Activated CD4-positive, alpha-beta memory T cell treated with anti-CD3 and anti-CD28 coated beads for 36 hours (primary cell): ENCODE measurements around the gene TOPBP1. TPM values are rescaled to one million over a fixed set of nuclear protein-coding genes. Genes with fewer than 3 reads are reported as not detected.

Experiments
- CTCF ChIA-PET: fragments of 350-600 bp; sonication (Branson Sonifier 250); formaldehyde crosslinking; loops from one replicate; lab custom pipeline; 2021; ENCODE audit warnings: antibody characterized with exemption, inconsistent platforms; lab: Charles Lee
- POLR2A ChIA-PET: fragments of 350-600 bp; sonication (Branson Sonifier 250); formaldehyde crosslinking; loops from one replicate; lab custom pipeline; 2021; ENCODE audit warnings: antibody characterized with exemption; lab: Charles Lee
- DNase-seq: peaks from one replicate; pipeline ENCODE4 v3.0.0-alpha.2; 2020
- H3K27ac Mint-ChIP-seq: one replicate; pipeline ENCODE4 v1.8.0; 2021; ENCODE audit warnings: mixed read lengths
- H3K27me3 Mint-ChIP-seq: one replicate; pipeline ENCODE4 v1.8.0; 2021; ENCODE audit warnings: mixed read lengths
- H3K36me3 Mint-ChIP-seq: one replicate; pipeline ENCODE4 v1.8.0; 2021; ENCODE audit warnings: mixed read lengths
- H3K4me1 Mint-ChIP-seq: one replicate; pipeline ENCODE4 v1.8.0; 2021; ENCODE audit warnings: low read depth, mixed read lengths
- H3K4me3 Mint-ChIP-seq: one replicate; pipeline ENCODE4 v1.8.0; 2021; ENCODE audit warnings: mild to moderate bottlenecking, mixed read lengths
- H3K9me3 Mint-ChIP-seq: one replicate; pipeline ENCODE4 v1.8.0; 2021; ENCODE audit warnings: mixed read lengths
- intact Hi-C: fragments of 100-400 bp; cut with micrococcal nuclease; formaldehyde crosslinking; loops from one replicate; pipeline ENCODE4 v1.15.1; 2023
- total RNA-seq, 2 experiments: library from RNA; stranded (reverse); gene quantifications; one replicate each; pipeline ENCODE4 v1.2.3, GENCODE V29; 2021

TOPBP1 gene
- total RNA-seq, 2 experiments from 2014 or later: 73.9 to 79.1 TPM

GRCh38 chr3:133633439-133633838 lies 28.3 kb downstream of the TOPBP1 start:
- DNase-seq: no peak
- Mint-ChIP-seq H3K36me3 (peaks cover 59% of the 10 kb centered on the region), H3K4me1 (peaks cover 4% of the 10 kb centered on the region), H3K27ac (no peak overlapping the region), H3K27me3 (no peaks in the 10 kb centered on the region), H3K4me3 (no peak overlapping the region), H3K9me3 (no peaks in the 10 kb centered on the region)
- intact Hi-C loops: no loop called here
- ChIA-PET POLR2A (no interaction called here), CTCF (no interaction called here)

DNA sequence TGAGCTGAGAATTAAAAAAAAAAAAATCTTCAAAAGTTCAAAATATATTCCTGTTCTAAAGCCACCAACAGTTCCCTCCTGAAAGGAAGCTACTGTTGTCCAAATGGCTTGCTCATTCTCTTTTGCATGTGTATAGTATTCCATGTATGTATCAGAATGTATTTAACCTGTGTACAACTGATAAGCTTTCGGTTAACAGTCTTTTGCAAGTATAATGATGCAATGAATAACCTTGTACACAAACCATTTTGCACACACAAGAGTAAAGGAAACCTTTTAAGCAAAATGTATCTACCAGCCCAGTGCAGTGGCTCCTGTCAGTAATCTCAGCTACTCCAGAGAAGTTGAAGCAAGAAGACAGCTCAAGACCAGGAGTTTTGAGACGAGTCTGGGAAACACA lies 32.6 kb downstream of the TOPBP1 start:
- no peak for DNase-seq
- Mint-ChIP-seq H3K4me3 (no peak overlapping the region), H3K27ac (no peak overlapping the region), H3K27me3 (no peaks in the 10 kb centered on the region), H3K36me3 (peaks cover 60% of the 10 kb centered on the region), H3K4me1 (peaks cover 7% of the 10 kb centered on the region), H3K9me3 (no peaks in the 10 kb centered on the region)
- POLR2A ChIA-PET: no interaction called here
- CTCF ChIA-PET: no interaction called here
- intact Hi-C loops: no loop called here

DNA sequence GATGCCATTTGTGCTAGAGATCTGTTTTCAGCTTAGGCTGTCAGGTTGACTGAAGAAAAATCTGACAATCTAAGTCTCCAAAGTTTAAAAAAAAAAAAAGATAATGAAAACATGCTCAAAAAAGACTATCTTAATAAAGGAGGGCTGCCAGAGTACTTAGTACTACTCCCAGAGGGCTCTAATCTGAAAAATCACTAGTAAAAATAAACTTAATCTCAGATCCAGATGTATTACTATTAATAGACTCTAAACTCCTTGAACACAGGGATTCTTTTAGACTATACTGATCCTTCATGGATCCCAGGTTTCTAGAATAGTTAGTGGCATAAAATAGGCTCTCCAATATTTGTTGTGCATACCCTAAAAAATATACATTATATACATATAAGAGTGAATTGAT lies 34.0 kb downstream of the TOPBP1 start:
- POLR2A ChIA-PET: no interaction called here
- DNase-seq: no peak

DNA sequence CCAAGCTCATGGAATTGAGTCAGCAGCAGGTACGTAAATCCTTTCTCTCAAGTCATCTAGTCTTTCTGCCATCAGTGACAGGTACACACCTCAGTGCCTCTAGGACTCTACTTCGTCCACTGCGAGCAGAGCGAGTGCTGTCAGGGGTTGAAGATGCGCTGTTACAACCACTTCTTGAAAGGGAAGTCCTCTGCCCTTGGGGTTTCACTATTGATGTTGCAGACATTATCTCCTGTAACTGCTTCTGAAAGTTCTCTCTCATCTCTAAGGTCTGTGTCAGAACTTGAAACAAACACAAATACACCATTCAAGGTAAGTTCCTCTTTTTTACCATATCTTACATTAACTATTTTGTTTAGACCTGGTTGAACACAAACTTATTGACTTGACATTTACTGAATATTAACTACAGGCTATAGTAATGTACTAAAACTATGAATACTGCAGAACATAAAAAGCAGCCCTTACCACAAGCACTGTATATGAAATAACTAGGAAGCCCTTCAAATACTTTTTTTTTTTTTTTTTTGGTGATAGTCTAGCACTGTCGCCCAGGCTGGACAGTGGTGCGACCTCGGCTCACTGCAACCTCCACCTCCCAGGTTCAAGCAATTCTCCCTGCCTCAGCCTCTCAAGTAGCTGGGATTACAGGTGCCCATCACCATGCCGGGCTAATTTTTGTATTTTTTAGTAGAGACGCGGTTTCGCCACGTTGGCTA lies 41.5 kb downstream of the TOPBP1 start:
- CTCF ChIA-PET: interaction anchor here (1.3 kb wide), 1 partner anchor 30 kb away, joined by 4 read pairs; no protein-coding TSS in a partner anchor
- intact Hi-C loops: no loop called here
- H3K9me3 Mint-ChIP-seq: no peaks in the 10 kb centered on the region
- H3K36me3 Mint-ChIP-seq: peaks cover 59% of the 10 kb centered on the region
- H3K4me1 Mint-ChIP-seq: peaks cover 3% of the 10 kb centered on the region
- no peak for DNase-seq
- POLR2A ChIA-PET: no interaction called here
- H3K4me3 Mint-ChIP-seq: no peak overlapping the region
- no peaks in the 10 kb centered on the region for H3K27me3 Mint-ChIP-seq
- no peak overlapping the region for H3K27ac Mint-ChIP-seq

More for the DNA sequence above, 34.0 kb downstream of the TOPBP1 start:
- intact Hi-C loops: no loop called here
- H3K27me3 Mint-ChIP-seq: no peaks in the 10 kb centered on the region
- CTCF ChIA-PET: interaction anchor here (0.6 kb wide), 1 partner anchor 176 kb away, joined by 3 read pairs; no protein-coding TSS in a partner anchor
- H3K4me1 Mint-ChIP-seq: peaks cover 7% of the 10 kb centered on the region
- H3K9me3 Mint-ChIP-seq: no peaks in the 10 kb centered on the region
- no peak overlapping the region for H3K27ac Mint-ChIP-seq
- no peak overlapping the region for H3K4me3 Mint-ChIP-seq
- peaks cover 61% of the 10 kb centered on the region for H3K36me3 Mint-ChIP-seq

- no peaks in the 10 kb centered on the region for H3K27me3 Mint-ChIP-seq
- no peaks in the 10 kb centered on the region for H3K9me3 Mint-ChIP-seq
- H3K27ac Mint-ChIP-seq: no peak overlapping the region
- POLR2A ChIA-PET: no interaction called here
- no peak overlapping the region for H3K4me3 Mint-ChIP-seq
- CTCF ChIA-PET: interaction anchor here (1.0 to 1.1 kb wide), 2 partner anchors 8 to 123 kb away, joined by 3 read pairs; no protein-coding TSS in a partner anchor
- H3K36me3 Mint-ChIP-seq: peaks cover 55% of the 10 kb centered on the region
- intact Hi-C loops: no loop called here
- DNase-seq: no peak
- no peaks in the 10 kb centered on the region for H3K4me1 Mint-ChIP-seq
Measured at GRCh38 chr3:133611534-133611933, 50.2 kb downstream of the TOPBP1 start.

GRCh38 chr3:133610031-133610430 lies 51.7 kb downstream of the TOPBP1 start:
- H3K4me3 Mint-ChIP-seq: no peak overlapping the region
- H3K36me3 Mint-ChIP-seq: peaks cover 55% of the 10 kb centered on the region
- ChIA-PET POLR2A (no interaction called here), CTCF (no interaction called here)
- H3K4me1 Mint-ChIP-seq: no peaks in the 10 kb centered on the region
- no peaks in the 10 kb centered on the region for H3K27me3 Mint-ChIP-seq
- intact Hi-C loops: no loop called here
- H3K27ac Mint-ChIP-seq: no peak overlapping the region
- no peaks in the 10 kb centered on the region for H3K9me3 Mint-ChIP-seq
- no peak for DNase-seq

DNA sequence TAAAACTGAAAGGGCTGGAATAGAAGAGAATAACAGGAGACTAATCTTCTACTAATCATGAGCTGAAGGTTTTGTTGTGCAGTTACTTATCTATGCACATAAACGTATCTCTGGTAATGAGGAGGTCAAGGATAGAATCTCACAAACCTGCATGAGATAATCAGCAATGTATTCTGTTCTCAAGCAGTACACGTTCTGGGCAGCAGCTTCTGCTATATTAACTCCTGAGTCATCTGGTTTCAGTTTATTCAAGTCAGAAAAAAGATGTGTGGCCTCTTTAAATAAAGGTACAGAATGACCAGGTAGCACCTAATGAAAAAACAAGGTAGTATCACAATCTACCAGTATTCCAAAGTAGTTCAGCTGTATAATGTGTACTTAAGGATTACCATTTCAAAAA lies 53.4 kb downstream of the TOPBP1 start:
- no peak overlapping the region for H3K27ac Mint-ChIP-seq
- no peaks in the 10 kb centered on the region for H3K4me1 Mint-ChIP-seq
- H3K36me3 Mint-ChIP-seq: peaks cover 55% of the 10 kb centered on the region
- intact Hi-C loops: no loop called here
- POLR2A ChIA-PET: no interaction called here
- no peaks in the 10 kb centered on the region for H3K27me3 Mint-ChIP-seq
- H3K4me3 Mint-ChIP-seq: no peak overlapping the region
- CTCF ChIA-PET: interaction anchor here (1.0 kb wide), 1 partner anchor 939 kb away, joined by 3 read pairs; no protein-coding TSS in a partner anchor
- DNase-seq: no peak
- H3K9me3 Mint-ChIP-seq: no peaks in the 10 kb centered on the region

DNA sequence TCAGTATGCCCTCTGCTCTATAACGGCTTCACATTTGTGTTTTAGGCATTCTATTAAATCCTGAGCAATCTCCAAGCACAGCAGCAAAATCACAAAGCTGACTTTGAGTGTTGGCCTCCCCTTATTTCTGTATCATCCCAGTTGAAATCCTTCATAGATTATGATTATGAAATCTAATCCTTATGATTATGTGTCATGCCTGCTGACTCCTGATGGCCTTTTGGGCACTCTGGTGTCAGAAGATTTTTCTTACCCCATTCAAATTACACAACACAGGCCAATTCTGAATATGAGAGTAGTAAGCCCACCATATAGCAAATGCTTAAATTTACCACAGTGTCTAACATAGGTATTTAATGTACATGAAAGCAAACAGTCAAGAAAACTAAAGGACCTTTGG lies 53.9 kb downstream of the TOPBP1 start:
- intact Hi-C loops: no loop called here
- no peaks in the 10 kb centered on the region for H3K9me3 Mint-ChIP-seq
- H3K36me3 Mint-ChIP-seq: peaks cover 52% of the 10 kb centered on the region
- H3K4me3 Mint-ChIP-seq: no peak overlapping the region
- POLR2A ChIA-PET: no interaction called here
- H3K27ac Mint-ChIP-seq: no peak overlapping the region
- DNase-seq: no peak
- no peaks in the 10 kb centered on the region for H3K27me3 Mint-ChIP-seq
- no peaks in the 10 kb centered on the region for H3K4me1 Mint-ChIP-seq
- CTCF ChIA-PET: interaction anchor here (1.0 kb wide), 1 partner anchor 938 kb away, joined by 3 read pairs; no protein-coding TSS in a partner anchor

DNA sequence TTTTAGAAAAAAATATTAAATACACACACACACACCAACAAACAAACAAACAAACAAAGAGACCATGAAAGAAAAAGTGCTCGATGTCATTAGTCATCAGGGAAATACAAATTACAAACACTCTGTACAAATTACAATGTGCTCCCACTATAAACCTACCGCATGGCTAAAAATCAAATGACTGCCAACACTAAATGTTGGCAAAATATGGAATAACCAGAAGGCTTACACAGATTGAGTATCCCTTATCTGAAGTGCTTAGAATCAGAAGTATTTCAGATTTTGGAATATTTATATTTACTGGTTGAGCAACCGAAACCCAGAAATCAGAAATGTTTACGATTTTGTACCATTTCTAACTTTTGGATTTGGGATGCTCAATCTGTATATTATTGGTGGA lies 54.8 kb downstream of the TOPBP1 start:
- no peaks in the 10 kb centered on the region for H3K9me3 Mint-ChIP-seq
- peaks cover 58% of the 10 kb centered on the region for H3K36me3 Mint-ChIP-seq
- CTCF ChIA-PET: interaction anchor here (0.9 kb wide), 1 partner anchor 118 kb away, joined by 7 read pairs; no protein-coding TSS in a partner anchor
- H3K27ac Mint-ChIP-seq: no peak overlapping the region
- no peaks in the 10 kb centered on the region for H3K4me1 Mint-ChIP-seq
- H3K27me3 Mint-ChIP-seq: no peaks in the 10 kb centered on the region
- intact Hi-C loops: no loop called here
- POLR2A ChIA-PET: interaction anchor here (0.6 to 1.0 kb wide), 2 partner anchors 11 to 18 kb away, joined by 3 read pairs; no protein-coding TSS in a partner anchor
- no peak overlapping the region for H3K4me3 Mint-ChIP-seq
- DNase-seq: no peak

- DNase-seq: no peak
- CTCF ChIA-PET: interaction anchor here (0.9 kb wide), 1 partner anchor 118 kb away, joined by 7 read pairs; no protein-coding TSS in a partner anchor
- Mint-ChIP-seq H3K27me3 (no peaks in the 10 kb centered on the region), H3K36me3 (peaks cover 64% of the 10 kb centered on the region), H3K4me1 (no peaks in the 10 kb centered on the region), H3K9me3 (no peaks in the 10 kb centered on the region), H3K27ac (no peak overlapping the region), H3K4me3 (no peak overlapping the region)
- POLR2A ChIA-PET: interaction anchor here (0.6 to 1.0 kb wide), 3 partner anchors 10 to 223 kb away, joined by 3 read pairs; no protein-coding TSS in a partner anchor
- intact Hi-C loops: no loop called here
Measured at GRCh38 chr3:133606342-133606741, 55.4 kb downstream of the TOPBP1 start.

GRCh38 chr3:133600572-133601081 lies 61.1 kb downstream of the TOPBP1 start:
- intact Hi-C loops: no loop called here
- CTCF ChIA-PET: interaction anchor here (0.9 kb wide), 1 partner anchor 112 kb away, joined by 5 read pairs; no protein-coding TSS in a partner anchor
- no peak for DNase-seq

DNA sequence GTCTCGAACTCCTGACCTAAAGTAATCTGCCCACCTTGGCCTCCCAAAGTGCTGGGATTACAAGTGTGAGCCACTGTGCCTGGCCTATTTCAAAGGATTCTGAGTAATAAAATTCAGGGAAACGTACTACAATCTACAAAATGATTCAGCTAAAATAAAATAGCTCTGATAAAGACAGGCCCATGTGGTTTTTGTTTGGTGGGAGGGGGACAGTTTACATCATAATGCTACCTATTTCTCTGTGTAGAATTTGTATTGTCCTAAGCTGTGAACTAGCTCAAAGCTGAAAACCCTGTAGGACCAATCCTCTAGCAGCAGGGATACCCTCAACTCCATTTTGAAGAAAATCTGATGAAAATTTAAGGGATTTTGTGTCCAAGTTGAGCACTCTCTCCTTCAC lies 62.5 kb downstream of the TOPBP1 start:
- Mint-ChIP-seq H3K27ac (no peak overlapping the region), H3K36me3 (peaks cover 24% of the 10 kb centered on the region), H3K4me1 (peaks cover 15% of the 10 kb centered on the region), H3K9me3 (no peaks in the 10 kb centered on the region), H3K27me3 (no peaks in the 10 kb centered on the region), H3K4me3 (no peak overlapping the region)
- CTCF ChIA-PET: interaction anchor here (1.1 kb wide), 1 partner anchor 112 kb away, joined by 3 read pairs; no protein-coding TSS in a partner anchor
- no peak for DNase-seq
- intact Hi-C loops: loop anchor here (5.0 kb wide), 1 partner anchor 208 kb away; the partner anchor contains the start of gene SRPRB
- POLR2A ChIA-PET: interaction anchor here (0.7 kb wide), 1 partner anchor 154 kb away, joined by 5 read pairs; no protein-coding TSS in a partner anchor

More at GRCh38 chr3:133600572-133601081, 61.1 kb downstream of the TOPBP1 start:
- H3K4me3 Mint-ChIP-seq: no peak overlapping the region
- H3K36me3 Mint-ChIP-seq: peaks cover 31% of the 10 kb centered on the region
- POLR2A ChIA-PET: interaction anchor here (0.6 kb wide), 1 partner anchor 22 kb away, joined by 3 read pairs; no protein-coding TSS in a partner anchor
- H3K27me3 Mint-ChIP-seq: no peaks in the 10 kb centered on the region
- no peaks in the 10 kb centered on the region for H3K9me3 Mint-ChIP-seq
- H3K27ac Mint-ChIP-seq: no peak overlapping the region
- H3K4me1 Mint-ChIP-seq: peaks cover 4% of the 10 kb centered on the region
